K562 (cell line): ENCODE data around the gene ARMC7. TPM values are rescaled to one million over a fixed set of nuclear protein-coding genes. Genes with fewer than 3 reads are reported as not detected.

Experiments used
- ATAC-seq: fragments of 200-7000 bp; cut with Tn5 transposase; 3 replicates; pipeline ENCODE4 v1.9.1; 2020; ENCODE audit warnings: moderate library complexity
- BruUV-seq: library from RNA; stranded (reverse); fragments of 400-500 nt; replicated peaks from 2 replicates; lab custom pipeline; 2021; lab: Mats Ljungman, UMichigan
- CTCF ChIA-PET: fragments of 300-600 bp; formaldehyde crosslinking; extraction: SDS; loops from one replicate; lab custom pipeline; 2021; ENCODE audit warnings: low intra/inter-chr PET ratio; lab: Yijun Ruan, JAX
- POLR2A ChIA-PET: fragments of 300-600, 350-650 bp; sonication (Branson Sonifier 250); formaldehyde crosslinking; extraction: SDS; loops from one replicate; lab custom pipeline; 2021; ENCODE audit warnings: antibody characterized with exemption, inconsistent platforms; lab: Yijun Ruan, JAX
- DNase-seq, 4 experiments: peaks; one replicate each; pipeline versions ENCODE4 v3.0.0 to v3.0.0-alpha.2; 2011 to 2018; ENCODE audit warnings: low spot score in 3 of 4, mixed read lengths in 3 of 4; ENCODE audit errors: extremely low read depth in 1 of 4
- FAIRE-seq: peaks from 2 replicates; lab custom pipeline; 2011; peaks lifted over from hg19 to GRCh38; lab: Jason Lieb, UNC
- H2AFZ ChIP-seq: 2 replicates; pipeline ENCODE4 v1.6.0; 2011; ENCODE audit warnings: low read depth, low read length, control low read depth, inconsistent platforms
- H3K27ac ChIP-seq: fragments of 200-600 bp; 3 replicates; pipeline ENCODE4 v1.8.0; 2011; ENCODE audit warnings: low read depth, mild to moderate bottlenecking, control low read depth, inconsistent platforms, low read length, moderate library complexity, mixed read lengths; ENCODE audit errors: extremely low read depth
- H3K27me3 ChIP-seq, 2 experiments: fragments of 300-600 bp in 1 of 2; 2 replicates in 1 of 2; 3 replicates in 1 of 2; pipeline versions ENCODE4 v1.6.0 to v1.8.0; 2011; ENCODE audit warnings: inconsistent platforms in 2 of 2, low read length in 2 of 2, mild to moderate bottlenecking in 1 of 2, mixed read lengths in 1 of 2, moderate library complexity in 1 of 2; ENCODE audit not compliant: control insufficient read depth in 2 of 2, insufficient read depth in 2 of 2
- H3K36me3 ChIP-seq: fragments of 300-600 bp; 3 replicates; pipeline ENCODE4 v1.8.0; 2011; ENCODE audit warnings: mild to moderate bottlenecking, low read length, inconsistent platforms; ENCODE audit not compliant: control insufficient read depth, insufficient read depth
- H3K4me1 ChIP-seq, 2 experiments: fragments of 200-600 bp in 1 of 2; replicated peaks in 1 of 2; 2 replicates in 1 of 2; 3 replicates in 1 of 2; pipeline versions ENCODE4 v1.5.1 to v1.8.0; 2011; ENCODE audit warnings: inconsistent platforms in 2 of 2, low read length in 2 of 2, mild to moderate bottlenecking in 1 of 2, mixed read lengths in 1 of 2, moderate library complexity in 1 of 2; ENCODE audit not compliant: control insufficient read depth in 2 of 2, insufficient read depth in 2 of 2
- H3K4me2 ChIP-seq: 2 replicates; pipeline ENCODE4 v1.6.1; 2011; ENCODE audit warnings: low read length, control low read depth, inconsistent platforms, mixed read lengths; ENCODE audit not compliant: insufficient read depth
- H3K4me3 ChIP-seq: fragments of 200-600 bp; sonication (generic), shearing (Covaris generic); 2 replicates; pipeline ENCODE4 v1.5.1; 2016; ENCODE audit warnings: control low read depth, inconsistent platforms
- H3K79me2 ChIP-seq: fragments of 200-600 bp; 3 replicates; pipeline ENCODE4 v1.8.0; 2011; ENCODE audit warnings: low read length, inconsistent platforms; ENCODE audit not compliant: control insufficient read depth, insufficient read depth
- H3K9ac ChIP-seq, 2 experiments: 2 replicates each; pipeline versions ENCODE4 v1.6.0 to v1.6.1; 2011; ENCODE audit warnings: low read depth in 2 of 2, low read length in 2 of 2, control low read depth in 1 of 2, inconsistent platforms in 1 of 2, mild to moderate bottlenecking in 1 of 2, mixed read lengths in 1 of 2; ENCODE audit not compliant: insufficient read depth in 1 of 2
- H3K9me1 ChIP-seq: one replicate; pipeline ENCODE4 v1.6.0; 2011; ENCODE audit warnings: inconsistent platforms, mild to moderate bottlenecking, low read length, moderate library complexity; ENCODE audit not compliant: control insufficient read depth, insufficient read depth
- H3K9me3 ChIP-seq: replicated peaks from 2 replicates; pipeline ENCODE4 v1.5.1; 2011; ENCODE audit warnings: low read depth, low read length, inconsistent platforms; ENCODE audit not compliant: control insufficient read depth, insufficient read depth
- H4K20me1 ChIP-seq: replicated peaks from 2 replicates; pipeline ENCODE4 v1.6.1; 2011; ENCODE audit warnings: low read length, inconsistent platforms, mixed read lengths; ENCODE audit not compliant: control insufficient read depth, insufficient read depth
- ARID2 ChIP-seq: fragments of 450-650 bp; IDR thresholded peaks from 2 replicates; pipeline ENCODE4 v1.6.1; 2017; ENCODE audit warnings: antibody characterized with exemption, mild to moderate bottlenecking
- ATF7 ChIP-seq: fragments of 450-650 bp; IDR thresholded peaks from 2 replicates; pipeline ENCODE4 v1.7.1; 2014; ENCODE audit warnings: mild to moderate bottlenecking, moderate library complexity
- BACH1 ChIP-seq: fragments of 200-800 bp; sonication (Bioruptor generic); IDR thresholded peaks from 2 replicates; pipeline ENCODE4 v1.6.1; 2016; ENCODE audit warnings: missing genetic modification characterization, missing compliant biosample characterization
- BCOR ChIP-seq: fragments of 450-650 bp; IDR thresholded peaks from 2 replicates; pipeline ENCODE4 v1.6.1; 2016
- BDP1 ChIP-seq: IDR thresholded peaks from 3 replicates; pipeline ENCODE4 v1.6.1; 2011; ENCODE audit not compliant: insufficient read length, insufficient read depth
- CAMTA2 ChIP-seq: fragments of 250-450 bp; sonication (Bioruptor Pico); conservative IDR thresholded peaks from 2 replicates; pipeline ENCODE4 v1.5.1; 2022
- CBX8 ChIP-seq: fragments of 200-600 bp; sonication (generic); IDR thresholded peaks from 2 replicates; pipeline ENCODE4 v1.6.1; 2012; ENCODE audit warnings: borderline replicate concordance, mixed run types, low read depth, mild to moderate bottlenecking, moderate library complexity, mixed read lengths, low read length, control low read depth, inconsistent platforms; ENCODE audit not compliant: poor library complexity, severe bottlenecking; ENCODE audit errors: extremely low read depth
- CTCFL ChIP-seq: IDR thresholded peaks from 2 replicates; pipeline ENCODE4 v1.6.1; 2011; ENCODE audit warnings: borderline replicate concordance, low read depth, mild to moderate bottlenecking, moderate library complexity, low read length; ENCODE audit not compliant: insufficient read depth, poor library complexity, severe bottlenecking
- DNMT1 ChIP-seq: fragments of 450-650 bp; IDR thresholded peaks from 2 replicates; pipeline ENCODE4 v1.6.1; 2016; ENCODE audit warnings: antibody characterized with exemption, mild to moderate bottlenecking
- ETV6 ChIP-seq, 3 experiments: fragments of 150-350 bp in 1 of 3; sonication (generic) in 1 of 3; formaldehyde crosslinking in 1 of 3; IDR thresholded peaks; 2 replicates each; pipeline versions ENCODE4 v1.6.1 to v1.8.0; 2014 to 2022; ENCODE audit warnings: borderline replicate concordance in 2 of 3, low read depth in 2 of 3, antibody characterized with exemption in 1 of 3, low read length in 1 of 3, mild to moderate bottlenecking in 1 of 3, missing genetic modification reagents in 1 of 3
- GTF2F1 ChIP-seq: IDR thresholded peaks from 2 replicates; pipeline ENCODE4 v1.6.1; 2011; ENCODE audit warnings: low read depth, low read length, improper control_type of control experiment
- MCM2 ChIP-seq: fragments of 450-650 bp; IDR thresholded peaks from 2 replicates; pipeline ENCODE4 v1.6.1; 2017; ENCODE audit warnings: low read depth, mild to moderate bottlenecking
- MYBL2 ChIP-seq, 2 experiments: fragments of 450-650 bp in 1 of 2; sonication (generic) in 1 of 2; formaldehyde crosslinking in 1 of 2; IDR thresholded peaks; 2 replicates each; pipeline versions ENCODE4 v1.6.1 to v1.8.1; 2017 to 2022; ENCODE audit warnings: borderline replicate concordance in 1 of 2, inconsistent platforms in 1 of 2, low read depth in 1 of 2, mild to moderate bottlenecking in 1 of 2, missing genetic modification reagents in 1 of 2, moderate library complexity in 1 of 2
- NR3C1 ChIP-seq: sonication (generic); formaldehyde crosslinking; IDR thresholded peaks from 2 replicates; pipeline ENCODE4 v1.8.1; 2022; ENCODE audit warnings: missing genetic modification reagents
- POLR2AphosphoS5 ChIP-seq: IDR thresholded peaks from 2 replicates; pipeline ENCODE4 v1.6.1; 2011; ENCODE audit warnings: mild to moderate bottlenecking, low read depth, low read length, moderate library complexity; ENCODE audit not compliant: control insufficient read depth, insufficient read depth
- RBM22 ChIP-seq: fragments of 200-400 bp; formaldehyde crosslinking; IDR thresholded peaks from 2 replicates; pipeline ENCODE4 v1.6.1; 2018; ENCODE audit warnings: low read length, low read depth; ENCODE audit not compliant: poor library complexity, severe bottlenecking
- TAF7 ChIP-seq: fragments of 450-650 bp; IDR thresholded peaks from 2 replicates; pipeline ENCODE4 v1.6.1; 2016; ENCODE audit warnings: missing genetic modification characterization, missing compliant biosample characterization
- ZNF444 ChIP-seq: fragments of 250-450 bp; sonication (Bioruptor Pico); IDR thresholded peaks from 2 replicates; pipeline ENCODE4 v1.4.0; 2020; ENCODE audit warnings: mild to moderate bottlenecking, moderate library complexity
- ZNF583 ChIP-seq: fragments of 250-450 bp; sonication (Bioruptor Pico); IDR thresholded peaks from 2 replicates; pipeline ENCODE4 v1.4.0; 2020
- ZNF707 ChIP-seq: fragments of 250-450 bp; sonication (Bioruptor Pico); conservative IDR thresholded peaks from 2 replicates; pipeline ENCODE4 v1.8.0; 2022; ENCODE audit warnings: inconsistent platforms, mild to moderate bottlenecking, moderate library complexity
- WGBS: fragments of 100-300 bp; shearing (Covaris generic); methylation state at CpG from one replicate; pipeline ENCODE4 v1.1.6; 2016; ENCODE audit warnings: low coverage, mixed read lengths; ENCODE audit not compliant: insufficient coverage; ENCODE audit errors: missing lambda C conversion rate; 5-methylcytosine and 5-hydroxymethylcytosine counted together
- in situ Hi-C: fragments of 300-500 bp; cut with MboI; formaldehyde crosslinking; loops from 4 replicates; pipeline ENCODE4 v1.15.0; 2018; ENCODE audit warnings: inconsistent platforms, mixed read lengths
- intact Hi-C: fragments of 100-400 bp; cut with micrococcal nuclease; formaldehyde crosslinking; loops from 2 replicates; pipeline ENCODE4 v1.14.2; 2022
- polyA plus RNA-seq, 8 experiments: library from polyadenylated mRNA; depleted of rRNA in 4 of 8; stranded (reverse) in 5 of 8; unstranded in 3 of 8; fragments of >200 nt; fragmentation: Nextera tagmentation in 2 of 8; fragmentation: Illumina TruSeq in 1 of 8; extraction: Ambion mirVana in 2 of 8; extraction: Trizol in 1 of 8; gene quantifications; 2 replicates each; pipeline versions ENCODE4 v1.2.1 to v1.2.3, GENCODE V29; 2011 to 2014; ENCODE audit warnings: inconsistent platforms in 1 of 8, missing spikeins in 1 of 8
- total RNA-seq, 7 experiments: library from RNA; depleted of rRNA in 6 of 7; stranded (reverse); fragments of >200 nt in 6 of 7; fragmentation: Illumina TruSeq in 2 of 7; extraction: Trizol in 2 of 7; gene quantifications; 2 replicates each; pipeline versions ENCODE4 v1.2.1 to v1.2.3, GENCODE V29; 2011 to 2021; ENCODE audit warnings: low replicate concordance in 1 of 7

ARMC7 gene
- total and polyA plus RNA-seq, 9 of the 15 experiments (the other 6 are each of a cell fraction or from before 2014, with no cell fraction given), result 1.4 to 15.2 (median 5.9) TPM

- H3K9ac ChIP-seq, result peak overlapping the region; percentile 65 to 68; a peak in 3 of 4 replicates
- H3K4me1 ChIP-seq, result peaks cover 36 to 64% of the 10 kb centered on the region in 2 experiments
- H3K4me2 ChIP-seq, result peak overlapping the region; percentile 70
- TF ChIP-seq CBX8, result no peak
- no peak for TF ChIP-seq ZNF444
- no peak for TF ChIP-seq ARID2
- no peak for TF ChIP-seq MCM2
- TF ChIP-seq ATF7, result peak; percentile 72; the same call in 1 of the 2 replicates
- no peak for TF ChIP-seq ZNF707 (CRISPR knock-in tag)
- no peak for TF ChIP-seq DNMT1
- TF ChIP-seq POLR2AphosphoS5, result no peak
- TF ChIP-seq BDP1, result no peak
- TF ChIP-seq NR3C1 (CRISPR knock-in tag), result no peak
- no peak for TF ChIP-seq CTCFL
- peak; percentile 38; the same call in 1 of the 2 replicates for TF ChIP-seq BACH1 (tag)
- TF ChIP-seq ZNF583 (CRISPR knock-in tag), result no peak; the same call in 1 of the 2 replicates
- no peak for TF ChIP-seq RBM22
- no peak for TF ChIP-seq TAF7
- TF ChIP-seq CAMTA2, result no peak
- no peak for TF ChIP-seq MYBL2 (IDR thresholded peaks at IDR 0.05; ENCODE audit: low read depth)
- TF ChIP-seq MYBL2 (CRISPR knock-in tag; IDR thresholded peaks at IDR 0.05; ENCODE audit: borderline replicate concordance), result no peak
- TF ChIP-seq BCOR, result peak; percentile 88
- no peak; a peak in 1 of 4 replicates for TF ChIP-seq ETV6 (IDR thresholded peaks at IDR 0.05; ENCODE audit: borderline replicate concordance in 1 of 2, low read depth in 2 of 2, low read length in 1 of 2)
- TF ChIP-seq ETV6 (CRISPR knock-in tag; IDR thresholded peaks at IDR 0.05; ENCODE audit: borderline replicate concordance), result no peak
- TF ChIP-seq GTF2F1, result no peak
These were observed 13.6 kb upstream of the ARMC7 start for GRCh38 chr17:75096082-75096625.

More at GRCh38 chr17:75096082-75096625, 13.6 kb upstream of the ARMC7 start:
- 2% methylated on average over 11 of the region's 14 CpGs for WGBS
- peak; percentile 93 for ATAC-seq
- intact Hi-C loops, result no loop called here
- in situ Hi-C loops, result no loop called here
- ChIA-PET CTCF (interaction anchor here (0.9 kb wide), 1 partner anchor 35 kb away, joined by 3 read pairs; no protein-coding TSS in a partner anchor), POLR2A (interaction anchor here (0.6 to 1.9 kb wide), 13 partner anchors 8 to 117 kb away, joined by 3 to 10 read pairs (median 3); partner anchors contain the start of genes ARMC7, JPT1 and SLC16A5)
- no peaks in the 10 kb centered on the region for H3K9me1 ChIP-seq
- FAIRE-seq, result peak; percentile 100
- H3K79me2 ChIP-seq, result no peaks in the 10 kb centered on the region; the same call in 2 of the 3 replicates
- H3K27me3 ChIP-seq, result no peaks in the 10 kb centered on the region; a peak in 1 of 5 replicates
- H3K36me3 ChIP-seq, result no peaks in the 10 kb centered on the region
- no peaks in the 10 kb centered on the region for H3K9me3 ChIP-seq
- H3K4me3 ChIP-seq, result no peak overlapping the region
- no TSS peak for BruUV-seq
- no peaks in the 10 kb centered on the region for H4K20me1 ChIP-seq
- peak overlapping the region; percentile 95 for H3K27ac ChIP-seq
- H2AFZ ChIP-seq, result peak overlapping the region; percentile 91
- DNase-seq, result peak; percentile 87 to 98 (median 92)
